GM10847 (cell line): ENCODE data around the gene EPS8L2.

Experiments
- POLR2A ChIP-seq: IDR thresholded peaks from 2 replicates; pipeline ENCODE4 v1.6.1; 2011; ENCODE audit not compliant: insufficient read length; ENCODE audit errors: extremely low read depth

Gene EPS8L2

DNA sequence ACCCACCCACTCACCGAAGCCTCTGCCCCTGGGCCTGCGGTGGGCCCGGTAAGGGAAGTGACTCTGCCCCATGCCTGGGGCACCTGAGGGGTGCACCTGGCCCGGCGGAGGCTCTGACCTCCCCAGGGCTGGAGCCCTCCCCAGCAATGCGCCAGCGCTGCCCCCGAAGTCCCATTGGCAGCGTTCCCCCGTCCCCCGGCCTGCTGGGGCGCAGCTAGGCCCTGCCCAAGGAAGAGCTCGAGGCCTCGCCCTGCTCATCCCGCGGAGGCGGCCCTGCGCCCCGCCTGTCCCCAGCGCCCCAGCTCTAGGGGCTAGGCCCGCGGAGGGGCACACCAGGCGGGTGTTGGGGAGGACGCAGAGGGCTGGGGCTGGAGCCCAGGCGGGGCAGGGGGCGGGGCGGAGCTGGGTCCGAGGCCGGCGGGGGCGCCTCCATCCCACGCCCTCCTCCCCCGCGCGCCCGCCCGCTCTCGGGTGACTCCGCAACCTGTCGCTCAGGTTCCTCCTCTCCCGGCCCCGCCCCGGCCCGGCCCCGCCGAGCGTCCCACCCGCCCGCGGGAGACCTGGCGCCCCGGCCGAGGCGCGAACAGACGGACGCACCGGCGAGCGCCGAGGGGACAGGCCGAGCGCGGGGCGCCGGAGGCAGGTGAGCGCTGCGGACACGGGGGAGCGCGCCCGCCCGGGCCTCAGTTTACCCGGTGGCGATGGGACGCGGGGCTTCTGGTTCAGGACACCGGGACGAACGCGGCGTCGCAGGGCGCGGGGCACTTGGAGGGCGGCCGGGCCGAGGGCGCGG, at the start of gene EPS8L2:
EPS8L2 (plus strand) TSS at position 586 of the 793 bp plus-strand sequence. CDS start 3,177 bp downstream, outside the sequence.
- TF ChIP-seq POLR2A, result no peak

DNA sequence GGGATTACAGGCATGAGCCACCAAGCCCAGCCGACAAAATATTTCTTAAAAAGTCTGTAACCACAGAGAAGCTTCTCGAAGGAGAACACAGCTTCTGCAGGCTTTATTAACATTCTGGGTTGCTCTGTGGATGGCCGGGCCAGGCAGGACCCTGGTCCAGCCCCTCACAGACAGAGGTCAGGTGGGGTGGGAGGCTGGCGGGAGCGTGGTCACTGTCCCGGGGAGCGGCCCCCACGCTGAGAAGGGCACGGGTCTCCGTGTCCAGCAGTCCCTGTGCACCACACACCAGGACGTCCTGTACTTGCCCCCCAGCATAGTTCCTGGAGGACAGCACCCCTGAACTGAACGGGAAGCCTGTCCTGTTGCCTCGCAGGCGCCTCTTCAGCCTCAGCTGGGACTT, 49.6 kb upstream of the EPS8L2 start:
- no peak for TF ChIP-seq POLR2A

DNA sequence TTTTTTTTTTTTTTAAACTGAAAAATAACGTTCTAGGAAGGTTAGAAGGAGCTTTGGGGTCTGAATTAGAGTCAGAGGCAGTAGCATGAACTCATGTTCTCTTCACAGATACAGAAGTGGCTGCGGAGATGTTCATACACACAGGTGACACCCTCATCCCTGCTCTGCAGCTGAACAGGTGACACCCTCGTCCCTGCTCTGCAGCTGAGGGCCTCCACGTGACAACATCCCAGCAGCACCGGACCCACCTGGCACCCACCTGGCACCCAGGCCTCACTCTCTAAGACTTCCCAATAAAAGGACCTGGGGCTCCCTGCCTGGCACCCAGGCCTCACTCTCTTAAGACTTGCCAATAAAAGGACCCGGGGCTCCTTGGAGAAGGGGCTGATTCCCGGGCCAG, 49.2 kb upstream of the EPS8L2 start:
- no peak for TF ChIP-seq POLR2A

DNA sequence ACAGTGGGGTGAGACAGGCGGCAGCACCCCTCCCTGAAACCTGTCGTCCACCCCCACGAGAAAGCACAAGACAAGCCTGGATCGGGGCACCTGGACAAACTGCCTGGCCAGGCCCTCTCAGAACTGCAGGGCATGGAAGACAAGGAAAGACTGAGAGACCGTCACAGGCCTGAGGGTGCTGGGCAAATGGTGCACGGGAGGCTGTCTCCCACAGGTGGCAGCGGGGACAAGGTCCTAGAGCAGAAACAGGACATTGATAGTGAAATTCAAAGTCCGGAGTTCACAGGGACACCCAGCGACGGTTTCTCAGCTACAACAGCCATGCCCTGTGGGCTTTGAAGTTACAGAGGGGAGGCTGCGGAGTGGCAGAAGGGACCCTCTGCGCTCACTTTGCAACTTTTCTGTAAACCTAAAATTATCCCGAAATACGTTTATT, 48.3 kb upstream of the EPS8L2 start:
- TF ChIP-seq POLR2A, result no peak

DNA sequence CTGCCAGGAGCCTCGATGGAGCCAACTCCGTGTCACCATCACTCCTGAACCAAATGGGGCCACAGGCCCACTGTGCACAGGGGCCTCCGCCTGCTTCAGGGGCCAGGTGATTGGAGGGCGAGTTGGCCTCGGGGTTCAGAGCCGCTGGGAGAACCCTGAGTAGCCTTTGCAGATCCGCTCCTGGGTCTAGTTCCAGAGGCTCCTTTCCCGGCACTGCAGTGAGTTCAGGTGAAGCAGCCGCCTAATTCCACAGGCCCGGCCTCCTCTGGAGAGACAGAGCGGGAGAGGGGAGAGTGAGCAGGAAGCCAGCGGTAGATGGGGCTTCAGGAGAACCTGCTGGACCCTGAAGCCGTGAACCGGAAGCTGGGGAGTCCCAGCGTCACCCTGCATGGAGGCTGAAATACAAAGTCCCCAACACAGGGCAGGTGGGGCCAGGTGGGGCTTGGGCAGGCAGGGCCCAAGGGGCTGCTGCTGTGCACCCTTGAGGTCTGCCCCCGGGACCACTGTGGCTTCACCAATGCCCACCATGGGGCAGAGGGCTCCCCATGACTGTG, 46.4 kb upstream of the EPS8L2 start:
- no peak for TF ChIP-seq POLR2A

DNA sequence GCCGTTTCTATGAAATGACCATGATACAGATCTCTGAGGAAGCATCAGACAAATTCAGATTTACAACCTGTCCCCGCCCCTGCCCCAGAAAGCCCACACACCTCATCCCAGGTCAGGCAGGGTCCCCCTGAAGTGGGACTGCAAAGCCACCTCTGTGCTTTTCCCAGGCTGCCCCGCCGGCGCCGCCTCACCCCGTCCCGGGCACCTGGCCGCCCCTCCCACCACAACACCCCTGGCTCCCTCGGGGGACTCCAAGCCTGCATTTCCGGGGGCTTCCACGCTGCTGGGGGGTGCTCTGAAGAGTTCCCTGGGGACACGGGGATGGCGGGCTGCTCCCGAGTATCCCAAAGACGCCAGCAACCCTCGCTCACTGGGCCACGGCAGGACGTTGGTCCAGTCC, 45.8 kb upstream of the EPS8L2 start:
- TF ChIP-seq POLR2A, result no peak

DNA sequence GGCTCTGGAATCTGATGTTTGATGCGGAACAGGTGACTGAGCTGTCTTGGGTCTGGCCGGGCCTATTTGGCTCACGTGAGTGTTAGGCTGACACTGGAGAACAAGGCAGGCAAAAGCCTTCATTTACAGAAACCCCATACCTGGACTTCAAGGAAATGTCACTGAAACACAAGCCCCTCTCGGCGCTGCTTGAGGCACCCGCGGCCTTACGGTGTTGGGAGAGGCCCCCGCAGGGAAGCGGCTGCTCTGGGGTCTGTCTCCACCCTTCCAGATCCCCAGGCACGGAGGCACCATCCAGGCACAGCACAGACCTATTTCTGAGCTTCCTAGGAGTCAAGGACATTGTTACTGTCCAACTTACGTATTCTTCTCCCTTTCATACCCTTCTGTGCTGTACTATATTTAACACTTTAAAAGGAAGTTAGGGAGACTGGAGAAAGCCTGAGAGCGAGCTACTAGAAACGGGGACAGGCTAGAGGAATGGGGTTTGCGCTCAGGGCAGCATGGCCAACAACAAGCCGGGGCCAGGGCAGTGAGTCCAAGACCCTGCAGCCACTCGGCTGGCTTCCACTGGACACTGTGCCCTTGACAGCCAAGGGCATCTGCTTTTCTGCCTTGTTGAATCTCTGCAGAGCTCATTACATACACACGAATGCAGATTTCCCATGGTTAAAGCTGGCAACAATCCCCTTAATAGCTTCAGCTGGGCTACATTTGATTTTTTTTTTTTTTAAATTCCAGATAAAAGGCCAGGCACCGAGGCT, 45.2 kb upstream of the EPS8L2 start:
- no peak for TF ChIP-seq POLR2A

DNA sequence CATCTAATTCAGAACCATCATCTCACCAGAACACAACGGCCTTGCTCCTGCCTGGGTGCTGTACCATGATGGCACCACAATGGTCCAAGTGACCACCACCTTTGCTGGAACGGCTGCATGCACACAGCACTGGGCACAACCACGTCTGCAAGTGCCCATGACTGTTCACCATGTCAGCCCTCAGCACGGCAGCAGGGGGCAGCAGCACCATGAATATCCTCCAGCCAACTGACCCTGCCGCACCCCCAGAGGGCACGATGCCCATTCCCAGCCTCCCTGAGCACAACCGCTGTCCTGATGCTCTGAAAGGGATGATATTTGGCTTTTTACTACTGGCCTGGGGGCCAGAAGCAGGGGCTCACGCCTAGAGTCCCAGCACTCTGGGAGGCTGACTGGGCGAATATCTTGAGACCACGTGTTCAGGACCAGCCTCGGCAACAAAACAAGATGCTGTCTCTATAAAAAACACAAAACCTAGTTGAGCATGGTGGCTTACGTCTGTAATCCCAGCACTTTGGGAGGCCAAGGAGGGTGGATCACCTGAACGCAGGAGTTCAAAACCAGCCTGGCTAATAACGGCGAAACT, 43.2 kb upstream of the EPS8L2 start:
- no peak for TF ChIP-seq POLR2A

DNA sequence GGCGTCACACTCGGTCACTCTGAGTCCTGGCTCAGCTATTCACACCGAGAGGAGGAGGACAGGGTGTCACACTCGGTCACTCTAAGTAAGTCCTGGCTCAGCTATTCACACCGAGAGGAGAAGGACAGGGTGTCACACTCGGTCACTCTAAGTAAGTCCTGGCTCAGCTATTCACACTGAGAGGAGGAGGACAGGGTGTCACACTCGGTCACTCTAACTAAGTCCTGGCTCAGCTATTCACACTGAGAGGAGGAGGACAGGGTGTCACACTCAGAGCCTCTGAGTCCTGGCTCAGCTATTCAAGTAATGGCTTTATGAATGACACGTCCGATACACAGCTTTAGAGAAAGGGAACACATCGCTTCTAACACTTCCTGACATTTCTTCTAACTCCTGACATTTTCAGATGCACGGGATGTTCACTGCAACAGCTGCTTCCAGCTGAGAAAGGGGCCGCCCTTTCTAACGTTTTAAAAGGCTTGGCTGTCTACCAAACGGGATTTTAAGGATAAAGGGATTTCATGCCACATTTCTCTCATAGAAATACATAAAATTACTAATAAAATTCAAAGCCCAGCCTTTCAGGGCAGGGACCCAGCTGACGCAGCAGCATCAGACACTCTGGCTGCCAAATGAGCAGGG, 40.8 kb upstream of the EPS8L2 start:
- TF ChIP-seq POLR2A, result no peak

DNA sequence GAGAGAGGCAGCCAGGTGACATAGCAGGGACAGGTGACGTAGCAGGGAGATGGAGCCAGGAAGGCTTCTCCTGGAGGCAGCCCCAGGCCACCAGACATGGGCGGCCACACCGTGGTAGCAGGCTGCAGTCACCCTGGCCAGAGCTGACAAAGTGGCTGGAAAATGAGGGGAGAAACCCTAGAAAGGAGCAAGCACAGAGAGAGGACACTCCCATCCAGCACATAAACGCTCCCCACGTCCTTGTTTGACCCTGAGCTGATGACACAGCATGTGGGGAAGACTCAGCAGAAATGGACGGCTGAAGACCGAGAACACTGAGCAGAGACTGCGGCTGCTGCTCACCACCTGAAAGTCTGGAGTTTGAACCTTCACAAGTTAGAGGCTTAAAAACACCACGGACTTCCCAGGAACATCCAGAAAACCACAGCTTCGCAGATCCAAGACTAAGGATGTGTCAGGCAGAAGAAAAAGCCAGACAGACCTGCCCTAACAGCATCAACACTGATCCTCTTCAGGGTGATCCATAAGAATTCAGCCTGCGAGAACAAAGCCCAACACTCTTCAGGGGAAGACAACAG, 40.2 kb upstream of the EPS8L2 start:
- no peak for TF ChIP-seq POLR2A

DNA sequence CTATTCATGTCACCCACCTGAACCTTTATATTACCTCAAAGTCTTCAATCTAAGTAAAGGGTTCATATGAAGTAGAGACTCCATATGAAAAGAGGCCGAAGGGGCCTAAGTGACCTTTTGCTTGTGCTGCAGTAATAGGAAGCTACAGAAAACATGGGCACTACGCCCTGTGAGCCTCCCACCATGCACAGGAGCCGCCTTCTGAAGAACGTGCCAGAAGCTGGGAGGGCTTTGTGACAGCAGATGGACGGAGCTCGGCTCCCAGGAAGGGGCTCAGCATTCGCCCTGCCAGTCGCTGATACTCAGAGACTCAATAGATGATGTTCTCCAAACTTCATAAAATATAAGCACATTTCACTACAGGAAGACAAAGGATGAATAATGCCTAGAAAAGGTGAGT, 32.2 kb upstream of the EPS8L2 start:
- no peak for TF ChIP-seq POLR2A

DNA sequence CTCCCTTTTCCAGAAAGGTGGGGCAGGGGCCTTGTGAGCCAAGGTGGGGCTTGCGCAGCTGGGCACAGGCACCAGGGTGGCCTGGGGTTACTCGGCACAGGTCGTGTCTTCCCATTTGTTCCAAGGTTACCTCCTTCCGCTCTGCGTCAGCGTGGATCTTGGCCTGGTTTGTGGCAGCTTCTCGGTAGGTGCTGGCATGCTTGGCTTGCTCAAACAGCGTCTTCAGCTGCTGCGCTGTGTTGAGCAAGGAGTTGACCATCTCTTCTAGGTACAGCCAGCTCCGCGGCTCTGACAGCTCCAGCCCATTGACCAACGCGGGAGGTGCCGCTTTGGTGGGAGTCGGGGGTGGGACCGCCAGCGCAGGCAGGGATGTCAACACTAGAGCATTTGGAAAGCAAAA, 31.6 kb upstream of the EPS8L2 start:
- no peak for TF ChIP-seq POLR2A

DNA sequence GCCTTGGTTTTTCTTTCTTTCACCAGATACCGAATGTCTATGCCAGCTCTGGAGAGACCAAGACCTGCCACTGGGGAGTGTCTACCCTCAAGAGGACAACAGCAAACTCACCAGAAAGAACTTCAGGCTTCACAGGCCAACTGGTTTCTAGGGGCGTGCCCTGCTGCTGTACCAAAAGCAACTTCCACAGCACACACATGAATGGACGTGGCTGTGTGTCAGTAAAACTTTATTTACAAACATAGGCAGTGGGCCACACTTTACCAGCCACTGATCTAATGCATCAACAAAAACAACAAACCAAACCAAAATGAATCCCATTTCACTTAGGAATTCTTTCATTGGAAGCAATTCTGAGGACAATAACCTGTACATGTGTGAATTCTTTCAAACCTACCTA, 27.7 kb upstream of the EPS8L2 start:
- TF ChIP-seq POLR2A, result no peak

DNA sequence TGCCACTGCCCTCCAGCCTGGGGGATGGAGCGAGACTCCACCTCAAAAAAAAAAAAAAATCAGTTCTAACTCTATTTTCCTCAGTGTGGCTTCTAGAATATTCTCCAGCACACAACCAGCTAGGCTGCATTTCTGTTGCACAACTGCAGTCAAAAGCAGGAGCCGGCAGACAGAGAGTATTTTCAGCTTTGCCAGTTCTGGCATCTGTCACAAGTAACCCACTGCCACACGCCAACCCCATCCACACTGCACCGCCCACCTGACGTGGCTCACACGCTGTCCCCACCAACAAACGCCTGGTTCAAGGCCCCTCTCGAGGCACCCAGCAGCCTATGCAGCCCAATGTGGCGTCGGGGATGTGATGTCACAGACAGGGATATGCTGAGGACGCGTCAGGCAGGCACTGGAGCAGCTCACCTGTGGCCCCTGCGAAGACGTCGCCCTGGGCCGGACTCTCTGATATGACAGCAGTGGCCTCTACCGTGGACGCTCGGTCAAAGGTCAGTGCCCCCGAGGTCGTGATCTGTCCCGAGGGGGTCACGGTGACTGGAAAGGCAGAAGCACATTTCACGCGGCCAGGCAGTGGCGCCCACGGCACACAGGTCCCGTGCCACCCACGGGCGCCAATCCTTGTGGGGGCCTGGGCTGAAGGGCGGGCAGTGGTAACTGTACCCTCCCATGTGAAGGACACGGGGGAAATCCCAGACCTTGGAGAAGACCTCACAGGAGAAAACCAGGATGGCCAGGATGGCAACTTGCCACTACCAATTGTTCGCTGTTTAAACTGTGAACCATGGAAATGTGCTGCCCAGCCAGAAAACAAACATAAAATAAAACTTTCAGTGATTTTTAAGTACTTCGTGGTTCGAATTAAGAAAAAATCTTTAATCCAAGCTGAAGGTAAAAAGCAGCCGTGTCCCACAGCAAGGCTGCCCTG, 26.5 kb upstream of the EPS8L2 start:
- TF ChIP-seq POLR2A, result no peak
